GM23248 (cell line): ENCODE results near the gene SLC13A4. TPM values are rescaled to one million over a fixed set of nuclear protein-coding genes. Genes with fewer than 3 reads are reported as not detected.
A peak's percentile ranks its signal among the peaks of the same experiment; 100 is the strongest.

Experiments used
- DNase-seq: peaks from one replicate; pipeline ENCODE4 v3.0.0-alpha.2; 2015
- H2AFZ ChIP-seq: fragments of 200-600 bp; sonication (generic); 2 replicates; pipeline ENCODE4 v1.6.1; 2016; ENCODE audit warnings: antibody characterized with exemption
- H3F3A ChIP-seq: fragments of 200-600 bp; sonication (generic); 2 replicates; pipeline ENCODE4 v1.6.1; 2016; ENCODE audit warnings: mild to moderate bottlenecking, antibody characterized with exemption, mixed run types; ENCODE audit not compliant: insufficient read depth
- H3K27ac ChIP-seq: fragments of 200-600 bp; sonication (generic); 2 replicates; pipeline ENCODE4 v1.5.1; 2016; ENCODE audit warnings: mild to moderate bottlenecking
- H3K27me3 ChIP-seq: fragments of 200-600 bp; sonication (generic); replicated peaks from 2 replicates; pipeline ENCODE4 v1.6.1; 2016; ENCODE audit warnings: mild to moderate bottlenecking; ENCODE audit not compliant: insufficient read depth
- H3K36me3 ChIP-seq: fragments of 200-600 bp; sonication (generic); 2 replicates; pipeline ENCODE4 v1.6.1; 2016; ENCODE audit warnings: low read depth, mild to moderate bottlenecking
- H3K4me1 ChIP-seq: fragments of 200-600 bp; sonication (generic); 2 replicates; pipeline ENCODE4 v1.6.1; 2016; ENCODE audit warnings: mild to moderate bottlenecking; ENCODE audit not compliant: insufficient read depth
- H3K4me2 ChIP-seq: fragments of 200-600 bp; sonication (generic); one replicate; pipeline ENCODE4 v1.6.1; 2016; ENCODE audit warnings: mild to moderate bottlenecking; ENCODE audit not compliant: unreplicated experiment
- H3K4me3 ChIP-seq: fragments of 200-600 bp; sonication (generic); 2 replicates; pipeline ENCODE4 v1.5.1; 2016; ENCODE audit warnings: mild to moderate bottlenecking
- H3K79me2 ChIP-seq: fragments of 200-600 bp; sonication (generic); 2 replicates; pipeline ENCODE4 v1.6.1; 2016; ENCODE audit warnings: mild to moderate bottlenecking; ENCODE audit not compliant: insufficient read depth
- H3K9ac ChIP-seq: fragments of 200-600 bp; sonication (generic); 2 replicates; pipeline ENCODE4 v1.6.1; 2016; ENCODE audit warnings: mild to moderate bottlenecking
- H3K9me2 ChIP-seq: fragments of 200-600 bp; sonication (generic); 2 replicates; pipeline ENCODE4 v1.6.1; 2016; ENCODE audit warnings: mixed run types, mild to moderate bottlenecking, moderate library complexity; ENCODE audit not compliant: insufficient read depth
- H3K9me3 ChIP-seq: fragments of 200-600 bp; sonication (generic); one replicate; pipeline ENCODE4 v1.6.1; 2017; ENCODE audit warnings: low read depth
- H4K20me1 ChIP-seq: fragments of 200-600 bp; sonication (generic); 2 replicates; pipeline ENCODE4 v1.6.0; 2016; ENCODE audit not compliant: insufficient read depth
- EZH2 ChIP-seq: fragments of 200-600 bp; sonication (generic); IDR thresholded peaks from 2 replicates; pipeline ENCODE4 v1.6.1; 2018; ENCODE audit warnings: antibody characterized with exemption, mild to moderate bottlenecking; ENCODE audit not compliant: insufficient read depth, poor library complexity, severe bottlenecking
- EZH2phosphoT487 ChIP-seq: fragments of 200-600 bp; sonication (generic); IDR thresholded peaks from 2 replicates; pipeline ENCODE4 v1.6.1; 2018; ENCODE audit warnings: antibody characterized with exemption, moderate library complexity, mild to moderate bottlenecking, low read depth; ENCODE audit not compliant: insufficient read depth
- WGBS, 2 experiments: methylation state at CpG; one replicate each; pipeline ENCODE4 v1.1.6; 2015 to 2017; ENCODE audit warnings: low lambda C conversion rate in 2 of 2, low coverage in 1 of 2; ENCODE audit errors: missing lambda C conversion rate in 2 of 2; 5-methylcytosine and 5-hydroxymethylcytosine counted together
- in situ Hi-C: fragments of 300-500 bp; cut with MboI; formaldehyde crosslinking; loops from 2 replicates; pipeline ENCODE4 v1.15.0; 2020
- polyA plus RNA-seq: library from polyadenylated mRNA; unstranded; fragments of >200 nt; fragmentation: Nextera tagmentation; extraction: Ambion mirVana; gene quantifications from 2 replicates; pipeline ENCODE4 v1.2.1, GENCODE V29; 2016
- total RNA-seq: library from RNA; depleted of rRNA; stranded (reverse); fragments of >200 nt; shearing (Covaris generic); gene quantifications from 2 replicates; pipeline ENCODE4 v1.2.3, GENCODE V29; 2014

The SLC13A4 gene
- total and polyA plus RNA-seq, 2 experiments from 2014 or later, result 0.11 to 1.9 TPM

DNA sequence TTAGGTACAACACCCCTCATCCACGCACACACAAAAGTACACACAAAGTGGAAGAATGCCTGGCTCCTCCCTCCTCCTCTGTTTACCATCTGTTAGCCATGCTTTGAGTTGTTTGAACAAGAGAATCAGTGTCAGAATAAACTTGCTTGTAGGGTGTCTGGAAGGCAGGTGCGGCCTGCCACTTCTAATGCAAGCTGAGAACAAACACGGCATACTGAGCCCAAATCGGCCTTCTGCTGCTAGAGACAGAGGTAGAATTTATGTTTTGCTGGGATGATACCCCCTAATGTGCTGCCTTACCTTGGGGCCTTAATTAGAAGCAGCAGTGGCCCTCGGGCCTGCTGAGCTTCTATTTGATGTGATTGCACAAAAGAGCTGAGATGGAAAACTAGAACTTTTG is 45.5 kb upstream of the SLC13A4 start:
- H3K9me3 ChIP-seq, result peaks cover 6% of the 10 kb centered on the region
- peak overlapping the region; percentile 72; the same call in 1 of the 2 replicates for H2AFZ ChIP-seq
- H3F3A ChIP-seq, result no peaks in the 10 kb centered on the region
- H4K20me1 ChIP-seq, result no peaks in the 10 kb centered on the region
- no peak overlapping the region for H3K9ac ChIP-seq
- no peak overlapping the region for H3K27ac ChIP-seq
- no peaks in the 10 kb centered on the region for H3K36me3 ChIP-seq
- H3K27me3 ChIP-seq, result no peaks in the 10 kb centered on the region
- H3K4me1 ChIP-seq, result peaks cover 24% of the 10 kb centered on the region
- 51 to 54% methylated on average over 5 of the region's 5 CpGs for WGBS, 2 experiments
- no peak for DNase-seq
- no peaks in the 10 kb centered on the region for H3K9me2 ChIP-seq
- H3K4me3 ChIP-seq, result no peak overlapping the region
- no peak for TF ChIP-seq EZH2phosphoT487
- TF ChIP-seq EZH2, result no peak
- H3K79me2 ChIP-seq, result no peaks in the 10 kb centered on the region
- in situ Hi-C loops, result no loop called here
- no peak overlapping the region for H3K4me2 ChIP-seq

- Histone ChIP-seq H3K9me3 (peaks cover 1% of the 10 kb centered on the region), H4K20me1 (no peaks in the 10 kb centered on the region), H3K9me2 (no peaks in the 10 kb centered on the region), H3K9ac (no peak overlapping the region), H3K79me2 (no peaks in the 10 kb centered on the region), H3K27ac (no peak overlapping the region), H3K27me3 (no peaks in the 10 kb centered on the region), H2AFZ (peak overlapping the region; percentile 72), H3K4me3 (no peak overlapping the region), H3K36me3 (no peaks in the 10 kb centered on the region), H3K4me2 (no peak overlapping the region), H3F3A (no peaks in the 10 kb centered on the region), H3K4me1 (peaks cover 24% of the 10 kb centered on the region)
- in situ Hi-C loops, result no loop called here
- DNase-seq, result no peak
- TF ChIP-seq EZH2 (no peak), EZH2phosphoT487 (no peak)
- WGBS, 2 experiments, result 81 to 83% methylated on average over 8 of the region's 8 CpGs
These were observed 44.7 kb upstream of the SLC13A4 start for GRCh38 chr7:135772639-135773222.

DNA sequence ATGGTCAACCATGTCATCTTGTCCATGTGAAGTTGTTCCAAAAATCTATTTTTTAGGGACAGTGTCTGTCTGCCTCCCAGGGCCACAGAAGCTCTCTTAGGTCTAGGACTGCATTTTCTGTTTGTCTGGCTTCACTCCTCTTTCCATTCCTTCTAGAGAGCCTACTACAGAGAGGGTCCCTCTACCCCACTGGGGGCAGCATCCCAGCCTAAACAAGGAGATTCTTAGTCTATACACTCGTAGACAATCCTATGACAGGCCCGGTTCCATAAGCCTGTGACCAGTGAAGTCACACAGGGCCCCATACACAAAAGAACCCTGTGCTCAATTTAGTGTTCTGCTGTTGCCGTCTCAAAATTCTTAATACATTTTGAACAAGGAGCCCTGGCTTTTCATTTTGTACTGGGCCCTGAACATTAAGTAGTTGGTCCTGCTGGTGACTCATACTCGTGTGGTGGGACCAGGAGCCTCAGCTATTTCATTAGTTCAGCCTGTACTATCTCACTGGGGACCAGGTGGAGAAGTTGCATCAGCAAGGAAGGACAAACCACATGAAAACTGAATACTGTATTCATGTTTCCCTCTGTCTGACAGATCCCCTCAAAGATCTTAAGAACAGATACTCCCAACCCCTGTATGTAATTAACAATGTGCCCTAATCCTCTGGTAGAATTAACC is 44.1 kb upstream of the SLC13A4 start:
- Histone ChIP-seq H2AFZ (peak overlapping the region; percentile 65), H3K9ac (no peak overlapping the region), H3K4me1 (peaks cover 24% of the 10 kb centered on the region), H3F3A (no peaks in the 10 kb centered on the region), H3K9me3 (no peaks in the 10 kb centered on the region), H4K20me1 (no peaks in the 10 kb centered on the region), H3K79me2 (no peaks in the 10 kb centered on the region), H3K27ac (no peak overlapping the region), H3K9me2 (no peaks in the 10 kb centered on the region), H3K27me3 (no peaks in the 10 kb centered on the region), H3K4me3 (no peak overlapping the region), H3K36me3 (no peaks in the 10 kb centered on the region), H3K4me2 (no peak overlapping the region)
- TF ChIP-seq EZH2, result no peak
- WGBS, 2 experiments, result 68 to 71% methylated on average over 4 of the region's 4 CpGs
- DNase-seq, result peak; percentile 66
- in situ Hi-C loops, result no loop called here

GRCh38 chr7:135771051-135771450 is 43.1 kb upstream of the SLC13A4 start:
- no peak for DNase-seq
- 91 to 96% methylated on average over 1 of the region's 1 CpG for WGBS, 2 experiments
- Histone ChIP-seq H3K9me3 (no peaks in the 10 kb centered on the region), H3K4me2 (no peak overlapping the region), H3K27ac (no peak overlapping the region), H3K9me2 (no peaks in the 10 kb centered on the region), H3K27me3 (no peaks in the 10 kb centered on the region), H3K4me1 (peaks cover 24% of the 10 kb centered on the region), H2AFZ (no peak overlapping the region), H4K20me1 (no peaks in the 10 kb centered on the region), H3K4me3 (no peak overlapping the region), H3K9ac (no peak overlapping the region), H3F3A (no peaks in the 10 kb centered on the region), H3K79me2 (no peaks in the 10 kb centered on the region), H3K36me3 (no peaks in the 10 kb centered on the region)
- in situ Hi-C loops, result no loop called here
- TF ChIP-seq EZH2phosphoT487, result no peak
- no peak for TF ChIP-seq EZH2
